Activated B cell treated with CpG ODN at 0.5 μM for 24 hours (primary cell): ENCODE data around the gene ARID2. TPM values are rescaled to one million over a fixed set of nuclear protein-coding genes. Genes with fewer than 3 reads are reported as not detected.

Experiments
- ATAC-seq: fragments of 200-7000 bp; cut with Tn5 transposase; one replicate; pipeline ENCODE4 v1.10.0; 2021; ENCODE audit warnings: low read depth, mild to moderate bottlenecking, moderate library complexity
- CTCF ChIA-PET: fragments of 350-600 bp; sonication (Branson Sonifier 250); formaldehyde crosslinking; loops from one replicate; lab custom pipeline; 2021; ENCODE audit warnings: antibody characterized with exemption; lab: Charles Lee
- POLR2A ChIA-PET: fragments of 350-600 bp; sonication (Branson Sonifier 250); formaldehyde crosslinking; loops from one replicate; lab custom pipeline; 2021; ENCODE audit warnings: antibody characterized with exemption; lab: Charles Lee
- DNase-seq: peaks from one replicate; pipeline ENCODE4 v3.0.0; 2022
- H3K27ac Mint-ChIP-seq: one replicate; pipeline ENCODE4 v1.8.0; 2020; ENCODE audit warnings: mixed read lengths
- H3K27me3 Mint-ChIP-seq: one replicate; pipeline ENCODE4 v1.8.0; 2021; ENCODE audit warnings: mixed read lengths
- H3K36me3 Mint-ChIP-seq: one replicate; pipeline ENCODE4 v1.8.0; 2021; ENCODE audit warnings: low read depth, mixed read lengths
- H3K4me1 Mint-ChIP-seq: one replicate; pipeline ENCODE4 v1.8.0; 2021; ENCODE audit warnings: mixed read lengths
- H3K4me3 Mint-ChIP-seq: one replicate; pipeline ENCODE4 v1.8.0; 2020; ENCODE audit warnings: mild to moderate bottlenecking, mixed read lengths
- H3K9me3 Mint-ChIP-seq: one replicate; pipeline ENCODE4 v1.8.0; 2020; ENCODE audit warnings: mixed read lengths
- intact Hi-C: fragments of 100-400 bp; cut with micrococcal nuclease; formaldehyde crosslinking; loops from one replicate; pipeline ENCODE4 v1.15.1; 2024
- total RNA-seq: library from RNA; stranded (reverse); gene quantifications from 2 replicates; pipeline ENCODE4 v1.2.3, GENCODE V29; 2022
- TF ChIP-seq, protein P1 (sequence below): fragments of 200-600 bp; IDR thresholded peaks from one replicate; pipeline ENCODE4 v1.8.0; 2022; ENCODE audit warnings: antibody characterized with exemption, mild to moderate bottlenecking

ARID2 gene
- total RNA-seq, 1 donor from 2014 or later: 48.7 TPM

DNA sequence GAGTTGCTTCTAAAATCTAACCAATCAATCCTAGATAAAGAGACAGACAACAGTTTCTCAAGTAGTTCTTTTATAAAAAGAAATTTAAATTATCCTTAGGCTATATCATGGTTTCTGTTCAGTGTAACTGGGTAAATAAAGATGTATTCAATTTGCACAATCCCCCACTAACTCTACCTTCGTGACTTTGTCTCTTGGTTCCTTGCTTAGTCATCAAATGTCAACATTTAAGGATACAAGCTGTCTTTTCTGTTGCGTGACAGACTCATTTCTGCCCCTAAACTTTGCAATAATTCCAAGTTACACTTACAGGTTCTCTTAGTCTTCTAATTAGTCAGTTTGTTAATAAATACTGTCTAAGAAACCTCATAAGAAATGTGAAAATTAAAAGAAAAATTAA, 210.3 kb downstream of the ARID2 start:
- CTCF ChIA-PET: no interaction called here
- H3K27ac Mint-ChIP-seq: no peak overlapping the region
- intact Hi-C loops: no loop called here
- H3K27me3 Mint-ChIP-seq: no peaks in the 10 kb centered on the region
- TF ChIP-seq, protein P1, sequence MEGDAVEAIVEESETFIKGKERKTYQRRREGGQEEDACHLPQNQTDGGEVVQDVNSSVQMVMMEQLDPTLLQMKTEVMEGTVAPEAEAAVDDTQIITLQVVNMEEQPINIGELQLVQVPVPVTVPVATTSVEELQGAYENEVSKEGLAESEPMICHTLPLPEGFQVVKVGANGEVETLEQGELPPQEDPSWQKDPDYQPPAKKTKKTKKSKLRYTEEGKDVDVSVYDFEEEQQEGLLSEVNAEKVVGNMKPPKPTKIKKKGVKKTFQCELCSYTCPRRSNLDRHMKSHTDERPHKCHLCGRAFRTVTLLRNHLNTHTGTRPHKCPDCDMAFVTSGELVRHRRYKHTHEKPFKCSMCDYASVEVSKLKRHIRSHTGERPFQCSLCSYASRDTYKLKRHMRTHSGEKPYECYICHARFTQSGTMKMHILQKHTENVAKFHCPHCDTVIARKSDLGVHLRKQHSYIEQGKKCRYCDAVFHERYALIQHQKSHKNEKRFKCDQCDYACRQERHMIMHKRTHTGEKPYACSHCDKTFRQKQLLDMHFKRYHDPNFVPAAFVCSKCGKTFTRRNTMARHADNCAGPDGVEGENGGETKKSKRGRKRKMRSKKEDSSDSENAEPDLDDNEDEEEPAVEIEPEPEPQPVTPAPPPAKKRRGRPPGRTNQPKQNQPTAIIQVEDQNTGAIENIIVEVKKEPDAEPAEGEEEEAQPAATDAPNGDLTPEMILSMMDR: no peak
- ATAC-seq (no peak), DNase-seq (no peak)
- no peak overlapping the region for H3K4me3 Mint-ChIP-seq
- H3K4me1 Mint-ChIP-seq: peaks cover 2% of the 10 kb centered on the region
- peaks cover 74% of the 10 kb centered on the region for H3K36me3 Mint-ChIP-seq
- POLR2A ChIA-PET: no interaction called here
- no peaks in the 10 kb centered on the region for H3K9me3 Mint-ChIP-seq

DNA sequence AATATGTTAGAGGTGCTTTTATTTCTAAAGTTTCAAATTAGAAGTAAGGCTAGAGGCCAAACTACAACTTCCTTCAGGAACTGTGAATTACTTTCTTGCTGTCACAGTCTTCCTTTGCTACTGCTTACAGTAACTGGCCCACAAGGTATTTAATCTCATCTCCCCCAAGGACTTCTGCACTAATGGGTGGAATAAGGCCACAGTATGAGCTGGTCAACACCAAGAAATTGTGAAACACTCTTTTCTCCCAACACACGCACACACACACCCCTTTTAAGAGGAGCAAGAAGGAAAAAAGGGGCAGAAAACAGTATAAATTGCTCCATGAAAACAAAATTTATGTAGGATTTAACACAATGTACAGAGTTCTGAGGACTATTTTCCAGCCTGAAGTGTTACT, 215.3 kb downstream of the ARID2 start:
- CTCF ChIA-PET: no interaction called here
- TF ChIP-seq, protein P1: no peak
- no peak for ATAC-seq
- H3K9me3 Mint-ChIP-seq: no peaks in the 10 kb centered on the region
- H3K4me1 Mint-ChIP-seq: no peaks in the 10 kb centered on the region
- intact Hi-C loops: no loop called here
- DNase-seq: no peak
- H3K4me3 Mint-ChIP-seq: no peak overlapping the region
- H3K27me3 Mint-ChIP-seq: no peaks in the 10 kb centered on the region
- no peak overlapping the region for H3K27ac Mint-ChIP-seq
- H3K36me3 Mint-ChIP-seq: peaks cover 85% of the 10 kb centered on the region
- POLR2A ChIA-PET: no interaction called here

DNA sequence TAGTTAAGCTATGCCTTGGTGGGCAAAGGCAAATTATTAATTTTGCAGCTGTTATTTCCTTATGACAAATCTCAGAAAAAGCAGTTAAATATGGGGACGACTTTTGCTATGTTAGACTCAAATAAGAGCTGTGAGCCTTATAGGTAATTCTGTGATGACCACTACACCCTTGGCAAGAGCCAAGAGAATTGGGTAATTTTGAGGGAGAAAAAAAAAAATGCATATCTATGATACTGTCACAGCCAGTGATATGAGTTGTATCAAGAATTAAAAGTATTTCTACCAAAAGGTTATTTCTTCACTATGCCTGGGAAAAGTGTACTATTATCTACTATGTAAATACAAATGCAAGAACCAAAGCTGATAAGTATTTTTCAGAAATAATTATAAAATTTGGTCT, 216.9 kb downstream of the ARID2 start:
- TF ChIP-seq, protein P1: no peak
- ATAC-seq: no peak
- Mint-ChIP-seq H3K9me3 (no peaks in the 10 kb centered on the region), H3K27me3 (no peaks in the 10 kb centered on the region), H3K4me1 (no peaks in the 10 kb centered on the region), H3K36me3 (peaks cover 85% of the 10 kb centered on the region), H3K4me3 (no peak overlapping the region), H3K27ac (no peak overlapping the region)
- DNase-seq: no peak
- CTCF ChIA-PET: interaction anchor here (1.3 kb wide), 1 partner anchor 403 kb away, joined by 3 read pairs; no protein-coding TSS in a partner anchor
- intact Hi-C loops: no loop called here
- POLR2A ChIA-PET: no interaction called here

DNA sequence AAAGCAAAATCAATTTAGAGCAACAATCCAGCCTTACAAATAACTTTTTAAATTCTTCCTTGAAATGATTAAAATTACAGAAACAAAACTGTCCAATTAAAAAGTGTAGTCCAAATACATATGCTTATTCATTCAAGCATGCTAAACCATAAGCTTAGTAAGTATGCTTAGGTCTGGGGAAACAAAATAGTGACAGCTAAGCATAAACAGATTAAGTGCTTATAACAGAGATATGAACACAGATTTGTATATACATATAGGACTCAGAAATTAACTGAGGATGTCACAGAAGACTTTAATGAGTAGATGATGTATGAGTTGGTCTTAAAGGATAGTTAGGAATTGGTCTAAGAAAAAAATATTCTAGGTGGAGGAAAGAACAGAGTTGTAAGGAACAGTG, 219.0 kb downstream of the ARID2 start:
- intact Hi-C loops: no loop called here
- Mint-ChIP-seq H3K27ac (peak overlapping the region; percentile 21), H3K27me3 (no peaks in the 10 kb centered on the region), H3K4me3 (no peak overlapping the region), H3K4me1 (no peaks in the 10 kb centered on the region), H3K9me3 (no peaks in the 10 kb centered on the region), H3K36me3 (peaks cover 78% of the 10 kb centered on the region)
- POLR2A ChIA-PET: no interaction called here
- no peak for ATAC-seq
- no peak for DNase-seq
- TF ChIP-seq, protein P1: no peak
- CTCF ChIA-PET: interaction anchor here (0.8 to 1.0 kb wide), 2 partner anchors 14 to 20 kb away, joined by 3 read pairs; no protein-coding TSS in a partner anchor
